GM06990 (cell line): ENCODE results near the gene TEKT3.

Source experiments
- DNase-seq: peaks from one replicate; pipeline ENCODE4 v3.0.0-alpha.2; 2011; ENCODE audit not compliant: insufficient read length; ENCODE audit errors: extremely low read depth
- H3K27me3 ChIP-seq: replicated peaks from 2 replicates; pipeline ENCODE4 v1.6.0; 2011; ENCODE audit warnings: low read length; ENCODE audit not compliant: control insufficient read depth, insufficient read depth
- H3K36me3 ChIP-seq: 2 replicates; pipeline ENCODE4 v1.5.1; 2011; ENCODE audit warnings: low read length; ENCODE audit not compliant: control insufficient read depth, insufficient read depth
- H3K4me3 ChIP-seq: replicated peaks from 2 replicates; pipeline ENCODE4 v1.5.1; 2011; ENCODE audit warnings: low read depth, mild to moderate bottlenecking, control low read depth, low read length
- TF ChIP-seq, protein P1 (sequence below): IDR thresholded peaks from 2 replicates; pipeline ENCODE4 v1.5.1; 2011; ENCODE audit warnings: low read length, control low read depth, mild to moderate bottlenecking, inconsistent platforms; ENCODE audit not compliant: insufficient read depth, poor library complexity, severe bottlenecking

Gene TEKT3

GRCh38 chr17:15319452-15320010 is 21.9 kb downstream of the TEKT3 start:
- TF ChIP-seq, protein P1, sequence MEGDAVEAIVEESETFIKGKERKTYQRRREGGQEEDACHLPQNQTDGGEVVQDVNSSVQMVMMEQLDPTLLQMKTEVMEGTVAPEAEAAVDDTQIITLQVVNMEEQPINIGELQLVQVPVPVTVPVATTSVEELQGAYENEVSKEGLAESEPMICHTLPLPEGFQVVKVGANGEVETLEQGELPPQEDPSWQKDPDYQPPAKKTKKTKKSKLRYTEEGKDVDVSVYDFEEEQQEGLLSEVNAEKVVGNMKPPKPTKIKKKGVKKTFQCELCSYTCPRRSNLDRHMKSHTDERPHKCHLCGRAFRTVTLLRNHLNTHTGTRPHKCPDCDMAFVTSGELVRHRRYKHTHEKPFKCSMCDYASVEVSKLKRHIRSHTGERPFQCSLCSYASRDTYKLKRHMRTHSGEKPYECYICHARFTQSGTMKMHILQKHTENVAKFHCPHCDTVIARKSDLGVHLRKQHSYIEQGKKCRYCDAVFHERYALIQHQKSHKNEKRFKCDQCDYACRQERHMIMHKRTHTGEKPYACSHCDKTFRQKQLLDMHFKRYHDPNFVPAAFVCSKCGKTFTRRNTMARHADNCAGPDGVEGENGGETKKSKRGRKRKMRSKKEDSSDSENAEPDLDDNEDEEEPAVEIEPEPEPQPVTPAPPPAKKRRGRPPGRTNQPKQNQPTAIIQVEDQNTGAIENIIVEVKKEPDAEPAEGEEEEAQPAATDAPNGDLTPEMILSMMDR: no peak
- Histone ChIP-seq H3K27me3 (no peaks in the 10 kb centered on the region), H3K36me3 (no peaks in the 10 kb centered on the region), H3K4me3 (no peak overlapping the region)
- DNase-seq: no peak

- Histone ChIP-seq H3K27me3 (no peaks in the 10 kb centered on the region), H3K36me3 (no peaks in the 10 kb centered on the region), H3K4me3 (no peak overlapping the region)
- no peak for DNase-seq
- TF ChIP-seq, protein P1: no peak
These were observed 29.4 kb downstream of the TEKT3 start for GRCh38 chr17:15311996-15312395.

DNA sequence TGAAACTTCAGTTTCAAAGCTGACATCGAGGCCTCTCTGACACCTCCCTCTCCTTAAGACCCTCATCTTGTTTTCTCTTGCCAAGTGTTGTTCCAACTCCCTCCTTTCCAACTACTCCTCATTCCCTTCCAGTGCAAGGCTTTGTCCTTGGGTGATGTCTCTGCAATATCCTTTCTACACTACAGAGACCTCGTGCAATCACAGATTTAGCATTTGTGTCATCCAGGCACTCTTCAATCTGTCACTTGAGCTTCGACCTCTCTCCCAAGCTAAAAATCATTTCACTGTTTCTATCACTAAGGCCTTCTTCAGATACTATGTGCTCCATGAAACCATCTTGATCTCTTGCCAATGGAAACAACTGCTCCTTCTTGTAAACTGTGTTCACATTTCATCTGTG is 31.6 kb downstream of the TEKT3 start:
- DNase-seq: no peak
- TF ChIP-seq, protein P1: no peak
- no peak overlapping the region for H3K4me3 ChIP-seq
- no peaks in the 10 kb centered on the region for H3K36me3 ChIP-seq
- no peaks in the 10 kb centered on the region for H3K27me3 ChIP-seq

DNA sequence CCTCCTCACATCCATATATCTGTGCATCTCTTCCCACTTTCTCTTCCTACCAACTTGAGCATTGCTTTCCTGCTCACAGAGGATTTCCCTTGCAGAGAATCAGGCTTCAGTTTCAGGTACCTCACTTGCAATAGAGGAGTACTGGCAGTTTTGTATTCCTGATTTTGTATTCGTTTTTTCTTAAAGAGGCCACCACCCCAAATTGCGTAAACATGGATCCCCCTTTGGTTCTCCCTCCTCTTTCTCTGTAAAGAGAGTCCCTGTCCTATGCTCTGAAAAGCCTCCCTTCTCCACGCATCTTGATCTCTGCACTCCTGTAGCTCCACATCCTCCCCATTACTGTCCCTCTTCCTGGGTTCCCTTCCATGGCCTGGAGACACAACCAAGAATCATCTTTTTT is 32.2 kb downstream of the TEKT3 start:
- TF ChIP-seq, protein P1: no peak
- H3K27me3 ChIP-seq: no peaks in the 10 kb centered on the region

DNA sequence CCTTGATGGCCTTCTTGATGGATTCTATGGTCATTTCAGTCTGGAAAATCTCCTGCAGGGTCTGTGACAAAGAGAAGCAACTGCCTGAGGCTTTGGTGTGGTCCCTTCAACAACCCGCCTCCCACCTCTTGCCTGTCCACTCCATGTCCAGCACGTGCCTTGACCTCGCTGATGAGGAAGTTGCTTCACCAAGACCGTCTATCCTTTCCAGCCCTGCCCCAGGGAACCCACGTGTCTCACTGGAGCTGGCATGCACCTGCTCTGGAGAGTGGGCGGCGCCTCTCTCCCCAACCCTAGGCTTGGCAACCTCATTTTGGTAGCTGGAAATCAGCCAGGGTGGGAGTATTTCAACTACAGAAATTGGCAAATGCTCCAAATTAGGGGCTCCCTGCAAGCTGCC is 32.6 kb downstream of the TEKT3 start:
- H3K36me3 ChIP-seq: no peaks in the 10 kb centered on the region
- H3K27me3 ChIP-seq: no peaks in the 10 kb centered on the region
- TF ChIP-seq, protein P1: no peak
- H3K4me3 ChIP-seq: no peak overlapping the region
- no peak for DNase-seq

More for the DNA sequence above, 32.2 kb downstream of the TEKT3 start:
- DNase-seq: no peak
- H3K4me3 ChIP-seq: no peak overlapping the region
- no peaks in the 10 kb centered on the region for H3K36me3 ChIP-seq

DNA sequence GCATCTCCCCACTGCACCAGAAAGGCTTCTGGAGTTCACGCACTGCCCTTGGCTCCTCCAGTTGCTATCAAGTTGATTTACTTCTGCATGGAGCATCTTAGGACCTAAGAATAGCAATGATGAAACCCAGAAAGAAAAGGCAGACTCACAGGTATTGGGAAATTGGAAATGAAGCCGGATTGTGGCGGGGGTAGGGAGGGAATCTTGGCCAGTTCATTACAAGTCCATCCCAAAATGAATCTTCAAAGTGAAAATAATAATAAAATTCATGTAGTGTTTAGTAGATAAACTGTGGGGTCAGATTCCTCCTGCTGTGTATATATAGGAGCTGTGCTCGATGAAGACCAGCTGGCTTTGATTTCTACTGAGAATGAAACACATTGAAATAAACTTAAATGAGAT is 33.7 kb downstream of the TEKT3 start:
- no peaks in the 10 kb centered on the region for H3K27me3 ChIP-seq
- DNase-seq: no peak
- no peak overlapping the region for H3K4me3 ChIP-seq
- no peaks in the 10 kb centered on the region for H3K36me3 ChIP-seq
- TF ChIP-seq, protein P1: no peak
